ENCODE results near the gene TPST2. TPM values are rescaled to one million over a fixed set of nuclear protein-coding genes. Genes with fewer than 3 reads are reported as not detected.
A peak's percentile ranks its signal among the peaks of the same experiment; 100 is the strongest.
"Not testable (repeated sequence)": the region's sequence is repeated elsewhere in the genome, so short reads cannot be mapped to it uniquely, and the experiment has no call there.

The TPST2 gene
- total RNA-seq, 2 experiments from 2014 or later = 54.8 to 58.5 TPM

- POLR2A ChIA-PET = interaction anchor here (1.0 kb wide), 1 partner anchor 59 kb away, joined by 3 read pairs; the partner anchor contains the start of genes HPS4 and SRRD
- Mint-ChIP-seq H3K9me3 (no peaks in the 10 kb centered on the region), H3K27me3 (no peaks in the 10 kb centered on the region), H3K36me3 (peaks cover 29% of the 10 kb centered on the region), H3K4me1 (peaks cover 47% of the 10 kb centered on the region), H3K4me3 (peak overlapping the region; percentile 32), H3K27ac (peak overlapping the region; percentile 87)
- DNase-seq (peak; percentile 41), ATAC-seq (ENCODE audit: low read depth) (peak; percentile 69)
Observed at GRCh38 chr22:26542831-26543230, 47.1 kb downstream of the TPST2 start.

GRCh38 chr22:26541167-26541819, 48.6 kb downstream of the TPST2 start:
- Mint-ChIP-seq H3K36me3 (peaks cover 27% of the 10 kb centered on the region), H3K9me3 (no peaks in the 10 kb centered on the region), H3K4me3 (no peak overlapping the region), H3K27me3 (no peaks in the 10 kb centered on the region), H3K4me1 (peaks cover 32% of the 10 kb centered on the region), H3K27ac (no peak overlapping the region)
- POLR2A ChIA-PET = no interaction called here
- no peak for DNase-seq
- ATAC-seq (ENCODE audit: low read depth) = no peak

GRCh38 chr22:26540119-26540518, 49.8 kb downstream of the TPST2 start:
- Mint-ChIP-seq H3K9me3 (no peaks in the 10 kb centered on the region), H3K27ac (no peak overlapping the region), H3K4me3 (no peak overlapping the region), H3K27me3 (no peaks in the 10 kb centered on the region), H3K36me3 (peaks cover 26% of the 10 kb centered on the region), H3K4me1 (peaks cover 30% of the 10 kb centered on the region)
- no peak for DNase-seq
- POLR2A ChIA-PET = no interaction called here
- ATAC-seq (ENCODE audit: low read depth) = no peak

DNA sequence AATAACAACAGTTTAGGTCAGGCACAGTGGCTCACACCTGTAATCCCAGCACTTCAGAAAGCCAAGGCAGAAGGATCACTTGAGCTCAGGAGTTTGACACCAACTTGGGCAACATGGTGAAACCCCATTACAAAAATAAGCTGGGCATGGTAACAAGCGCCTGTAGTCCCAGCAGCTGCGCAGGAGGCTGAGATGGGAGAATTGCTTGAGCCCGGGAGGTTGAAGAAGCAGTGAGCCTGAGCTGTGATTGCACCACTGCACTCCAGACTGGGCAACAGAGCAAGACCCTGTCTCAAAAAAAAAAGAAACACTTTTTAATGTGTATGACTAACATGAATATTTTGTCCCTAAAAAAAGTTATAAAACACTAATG, 53.2 kb downstream of the TPST2 start:
- no peak for DNase-seq
- peaks cover 6% of the 10 kb centered on the region for H3K4me1 Mint-ChIP-seq
- ATAC-seq (ENCODE audit: low read depth) = no peak
- POLR2A ChIA-PET = no interaction called here
- no peak overlapping the region for H3K27ac Mint-ChIP-seq
- H3K36me3 Mint-ChIP-seq = peaks cover 25% of the 10 kb centered on the region
- no peaks in the 10 kb centered on the region for H3K9me3 Mint-ChIP-seq
- no peaks in the 10 kb centered on the region for H3K27me3 Mint-ChIP-seq
- H3K4me3 Mint-ChIP-seq = no peak overlapping the region

- H3K4me3 Mint-ChIP-seq = no peak overlapping the region
- no peak overlapping the region for H3K27ac Mint-ChIP-seq
- peaks cover 6% of the 10 kb centered on the region for H3K4me1 Mint-ChIP-seq
- POLR2A ChIA-PET = no interaction called here
- H3K36me3 Mint-ChIP-seq = peaks cover 25% of the 10 kb centered on the region
- no peaks in the 10 kb centered on the region for H3K27me3 Mint-ChIP-seq
- DNase-seq (no peak), ATAC-seq (ENCODE audit: low read depth) (no peak)
- no peaks in the 10 kb centered on the region for H3K9me3 Mint-ChIP-seq
Observed at GRCh38 chr22:26536056-26536761, 53.7 kb downstream of the TPST2 start.

DNA sequence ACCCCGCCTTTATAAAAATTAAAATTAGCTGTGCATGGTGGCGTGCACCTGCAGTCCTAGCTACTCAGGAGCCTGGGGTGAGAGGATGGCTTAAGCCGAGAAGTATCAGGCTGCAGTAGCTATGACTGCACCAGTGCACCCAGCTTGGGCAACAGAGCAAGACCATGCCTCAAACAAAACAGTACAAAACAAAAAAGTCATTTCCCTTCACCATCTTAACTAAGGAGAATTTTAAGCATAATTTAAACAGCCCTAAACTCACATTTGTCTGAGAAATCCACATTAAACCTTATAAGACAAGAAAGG, 54.4 kb downstream of the TPST2 start:
- POLR2A ChIA-PET = no interaction called here
- no peaks in the 10 kb centered on the region for H3K27me3 Mint-ChIP-seq

DNA sequence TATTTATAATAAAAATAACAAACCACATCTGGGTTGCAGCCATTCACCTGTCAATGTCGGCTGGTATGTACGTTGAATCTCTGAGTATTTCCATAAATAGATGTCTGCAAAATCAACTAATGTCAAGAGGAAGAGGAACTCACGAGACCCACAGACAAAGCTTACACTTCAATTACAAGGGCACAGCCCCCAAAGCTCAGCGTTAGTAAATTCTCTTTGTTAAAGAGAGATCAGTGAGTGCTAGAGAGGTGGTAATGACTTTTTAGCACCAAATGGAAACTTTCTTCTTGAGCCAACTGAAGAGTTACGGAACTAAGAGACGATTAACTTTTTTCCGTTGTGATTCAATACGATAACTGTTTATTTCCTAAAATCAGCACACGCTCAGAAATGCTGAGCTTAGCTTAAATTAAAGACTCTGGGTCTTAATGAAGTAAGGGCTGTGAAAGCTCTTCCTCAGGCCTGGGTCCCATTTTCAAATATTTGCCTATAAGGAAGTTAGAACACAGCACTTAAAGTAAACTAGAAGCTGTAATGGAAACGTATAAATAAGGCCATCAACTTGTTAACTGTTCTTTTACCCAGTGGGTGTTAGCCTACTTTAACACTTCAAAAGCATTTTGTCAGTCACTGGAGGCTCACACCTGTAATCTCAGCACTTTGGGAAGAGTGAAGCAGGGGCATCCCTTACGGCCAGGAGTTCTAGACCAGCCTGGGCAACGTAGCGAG, 54.9 kb downstream of the TPST2 start:
- no peak for ATAC-seq (ENCODE audit: low read depth)

More for the DNA sequence above, 54.4 kb downstream of the TPST2 start:
- Mint-ChIP-seq H3K9me3 (no peaks in the 10 kb centered on the region), H3K4me1 (peaks cover 6% of the 10 kb centered on the region), H3K27ac (no peak overlapping the region), H3K4me3 (no peak overlapping the region), H3K36me3 (peaks cover 27% of the 10 kb centered on the region)
- ATAC-seq (ENCODE audit: low read depth) (no peak), DNase-seq (no peak)

GRCh38 chr22:26534171-26534855, 55.6 kb downstream of the TPST2 start:
- Mint-ChIP-seq H3K4me1 (peaks cover 7% of the 10 kb centered on the region), H3K36me3 (peaks cover 26% of the 10 kb centered on the region), H3K4me3 (no peak overlapping the region), H3K27me3 (no peaks in the 10 kb centered on the region), H3K27ac (no peak overlapping the region), H3K9me3 (no peaks in the 10 kb centered on the region)
- POLR2A ChIA-PET = interaction anchor here (0.7 kb wide), 1 partner anchor 10 kb away, joined by 3 read pairs; no protein-coding TSS in a partner anchor
- DNase-seq (no peak), ATAC-seq (ENCODE audit: low read depth) (no peak)

More for the DNA sequence above, 54.9 kb downstream of the TPST2 start:
- H3K9me3 Mint-ChIP-seq = no peaks in the 10 kb centered on the region
- POLR2A ChIA-PET = interaction anchor here (0.7 kb wide), 1 partner anchor 9 kb away, joined by 3 read pairs; no protein-coding TSS in a partner anchor
- peaks cover 25% of the 10 kb centered on the region for H3K36me3 Mint-ChIP-seq
- H3K27me3 Mint-ChIP-seq = no peaks in the 10 kb centered on the region
- H3K27ac Mint-ChIP-seq = no peak overlapping the region
- no peak for DNase-seq
- peaks cover 7% of the 10 kb centered on the region for H3K4me1 Mint-ChIP-seq
- H3K4me3 Mint-ChIP-seq = no peak overlapping the region

DNA sequence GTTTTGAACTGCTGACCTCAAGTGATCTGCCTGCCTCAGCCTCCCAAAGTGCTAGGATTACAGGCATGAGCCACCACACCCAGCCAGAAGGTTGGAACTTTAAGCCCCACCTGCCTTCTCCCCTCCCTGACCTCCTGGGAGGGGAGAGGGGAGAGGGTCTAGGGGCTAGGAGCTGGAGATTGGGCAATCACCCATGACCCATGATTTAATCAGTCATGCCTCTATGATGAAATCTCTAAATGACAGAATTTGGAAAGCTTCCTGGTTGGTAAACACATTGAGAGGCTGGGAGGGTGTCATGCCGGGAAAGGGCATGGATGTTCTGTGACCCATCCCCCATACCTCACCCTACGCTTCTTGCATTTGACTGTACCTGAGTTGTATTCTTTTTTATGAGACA, 60.6 kb downstream of the TPST2 start:
- Mint-ChIP-seq H3K4me1 (peaks cover 3% of the 10 kb centered on the region), H3K27me3 (no peaks in the 10 kb centered on the region), H3K36me3 (peaks cover 22% of the 10 kb centered on the region), H3K4me3 (no peak overlapping the region), H3K27ac (no peak overlapping the region), H3K9me3 (no peaks in the 10 kb centered on the region)
- ATAC-seq (ENCODE audit: low read depth) (no peak), DNase-seq (no peak)
- POLR2A ChIA-PET = no interaction called here

DNA sequence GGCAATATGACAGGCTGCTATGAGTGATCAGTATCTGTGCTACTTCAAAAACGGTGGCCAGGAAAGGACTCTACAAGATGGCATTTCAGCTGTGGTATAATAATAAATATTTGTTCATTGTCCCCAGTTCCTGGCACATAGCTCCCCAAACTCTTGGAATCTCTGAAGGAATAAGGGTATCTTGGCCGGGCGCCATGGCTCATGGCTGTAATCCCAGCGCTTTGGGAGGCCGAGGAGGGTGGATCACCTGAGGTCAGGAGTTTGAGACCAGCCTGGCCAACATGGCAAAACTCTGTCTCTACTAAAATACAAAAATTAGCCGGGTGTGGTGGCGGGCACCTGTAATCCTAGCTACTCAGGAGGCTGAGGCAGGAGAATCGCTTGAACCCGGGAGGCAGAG, 61.4 kb downstream of the TPST2 start:
- H3K27me3 Mint-ChIP-seq; H3K9me3 Mint-ChIP-seq; DNase-seq; H3K4me3 Mint-ChIP-seq; H3K27ac Mint-ChIP-seq; POLR2A ChIA-PET; ATAC-seq (ENCODE audit: low read depth); H3K4me1 Mint-ChIP-seq: not testable (repeated sequence)
- peaks cover 22% of the 10 kb centered on the region for H3K36me3 Mint-ChIP-seq

DNA sequence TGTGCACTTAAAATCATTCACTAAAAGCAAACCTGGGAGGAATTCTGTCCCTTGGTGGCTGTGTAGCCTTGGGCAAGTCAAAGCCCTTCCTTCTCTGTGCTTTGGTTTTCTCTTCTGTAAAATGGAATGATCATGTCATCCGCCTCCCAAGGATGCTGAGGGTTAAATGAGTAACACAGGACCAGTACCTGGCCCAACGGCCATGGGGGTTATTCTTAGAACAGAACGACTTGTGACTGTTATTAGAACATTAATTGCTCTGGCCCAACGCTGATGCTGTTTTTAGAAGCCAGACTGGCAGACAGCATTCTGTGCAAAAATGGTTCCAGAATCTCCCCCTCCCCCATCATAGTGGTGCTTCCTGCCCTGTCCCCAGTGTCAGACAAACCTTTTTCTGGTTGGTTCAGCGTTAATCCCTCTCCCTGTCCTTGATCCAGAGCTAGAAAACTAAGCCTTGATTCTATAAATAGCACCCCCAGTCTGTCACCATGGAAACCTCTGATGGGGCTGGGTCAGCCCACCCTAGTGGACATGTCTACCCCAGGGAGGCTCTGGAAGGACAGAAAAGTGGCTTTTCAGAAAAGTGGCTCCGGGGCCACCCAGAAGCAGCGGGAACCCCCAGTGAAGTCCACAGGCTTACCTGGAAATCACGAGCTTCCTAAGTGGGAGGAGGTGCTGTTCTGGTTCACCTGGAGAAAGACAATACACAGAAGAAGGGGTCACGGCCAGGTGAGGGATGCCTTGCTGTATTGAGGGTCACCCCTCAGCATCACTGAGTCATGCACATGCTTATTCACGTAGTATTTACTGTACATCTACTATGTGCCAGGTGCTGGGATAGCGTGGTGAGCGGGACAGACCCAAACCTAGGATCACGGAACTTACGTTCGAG, 62.1 kb downstream of the TPST2 start:
- H3K4me1 Mint-ChIP-seq = peaks cover 3% of the 10 kb centered on the region
- ATAC-seq (ENCODE audit: low read depth) (no peak), DNase-seq (no peak)
- no peak overlapping the region for H3K4me3 Mint-ChIP-seq
- peaks cover 22% of the 10 kb centered on the region for H3K36me3 Mint-ChIP-seq
- POLR2A ChIA-PET = no interaction called here
- H3K27me3 Mint-ChIP-seq = no peaks in the 10 kb centered on the region
- no peaks in the 10 kb centered on the region for H3K9me3 Mint-ChIP-seq
- H3K27ac Mint-ChIP-seq = no peak overlapping the region

- POLR2A ChIA-PET = no interaction called here
- H3K36me3 Mint-ChIP-seq = peaks cover 22% of the 10 kb centered on the region
- ATAC-seq (ENCODE audit: low read depth) (no peak), DNase-seq (no peak)
- H3K9me3 Mint-ChIP-seq = no peaks in the 10 kb centered on the region
- H3K4me3 Mint-ChIP-seq = no peak overlapping the region
- peak overlapping the region; percentile 56 for H3K27ac Mint-ChIP-seq
- no peaks in the 10 kb centered on the region for H3K27me3 Mint-ChIP-seq
- peaks cover 3% of the 10 kb centered on the region for H3K4me1 Mint-ChIP-seq
Observed at GRCh38 chr22:26527167-26527566, 62.8 kb downstream of the TPST2 start.

All from activated naive CD8-positive, alpha-beta T cell treated with anti-CD3 and anti-CD28 coated beads, Interleukin-2, amount 10 ng/mL, durations not matched to agents 7 days and 5 days (primary cell).